Midbrain (tissue), 1 donor: ENCODE data around the gene PNPO.
"Not testable (repeated sequence)": the region's sequence is repeated elsewhere in the genome, so short reads cannot be mapped to it uniquely, and the experiment has no call there.

ENCODE experiments used
- DNase-seq: peaks from one replicate; lab custom pipeline; 2025; lab: John Stamatoyannopoulos, UW

Gene PNPO

GRCh38 chr17:47975189-47975822, 33.9 kb downstream of the PNPO start:
- DNase-seq = no peak

GRCh38 chr17:47975823-47976205, 34.4 kb downstream of the PNPO start:
- DNase-seq = no peak

GRCh38 chr17:47978324-47978723, 37.0 kb downstream of the PNPO start:
- DNase-seq = peak; percentile 60

GRCh38 chr17:47980541-47980940, 39.2 kb downstream of the PNPO start:
- DNase-seq = no peak

GRCh38 chr17:47981462-47981861, 40.1 kb downstream of the PNPO start:
- DNase-seq = no peak

GRCh38 chr17:47982091-47982617, 40.8 kb downstream of the PNPO start:
- no peak for DNase-seq

- DNase-seq = no peak
These were observed 41.4 kb downstream of the PNPO start for GRCh38 chr17:47982645-47983390.

- DNase-seq = no peak
These were observed 42.3 kb downstream of the PNPO start for GRCh38 chr17:47983492-47984223.

GRCh38 chr17:47986520-47986919, 45.1 kb downstream of the PNPO start:
- no peak for DNase-seq

- DNase-seq = no peak
These were observed 46.0 kb downstream of the PNPO start for GRCh38 chr17:47987240-47987835.

GRCh38 chr17:47988445-47988844, 47.1 kb downstream of the PNPO start:
- DNase-seq = not testable (repeated sequence)

- no peak for DNase-seq
These were observed 47.8 kb downstream of the PNPO start for GRCh38 chr17:47989159-47989558.

GRCh38 chr17:47989700-47990099, 48.3 kb downstream of the PNPO start:
- no peak for DNase-seq

- DNase-seq = no peak
These were observed 49.8 kb downstream of the PNPO start for GRCh38 chr17:47990962-47991731.

- DNase-seq = no peak
These were observed 50.8 kb downstream of the PNPO start for GRCh38 chr17:47992216-47992615.

GRCh38 chr17:47993031-47993564, 51.7 kb downstream of the PNPO start:
- DNase-seq = no peak

GRCh38 chr17:47993964-47994363, 52.6 kb downstream of the PNPO start:
- DNase-seq = no peak

GRCh38 chr17:47994724-47995123, 53.4 kb downstream of the PNPO start:
- no peak for DNase-seq

GRCh38 chr17:47995241-47995935, 54.0 kb downstream of the PNPO start:
- no peak for DNase-seq

GRCh38 chr17:47996201-47996600, 54.8 kb downstream of the PNPO start:
- DNase-seq = no peak

- DNase-seq = no peak
These were observed 56.2 kb downstream of the PNPO start for GRCh38 chr17:47997586-47997985.
